Measurements from ENCODE around the gene PAF1. TPM values are rescaled to one million over a fixed set of nuclear protein-coding genes. Genes with fewer than 3 reads are reported as not detected.
"Not testable (repeated sequence)": the region's sequence is repeated elsewhere in the genome, so short reads cannot be mapped to it uniquely, and the experiment has no call there.

PAF1 gene
- total RNA-seq, 2 donors from 2014 or later, result 26.0 to 28.5 TPM

DNA sequence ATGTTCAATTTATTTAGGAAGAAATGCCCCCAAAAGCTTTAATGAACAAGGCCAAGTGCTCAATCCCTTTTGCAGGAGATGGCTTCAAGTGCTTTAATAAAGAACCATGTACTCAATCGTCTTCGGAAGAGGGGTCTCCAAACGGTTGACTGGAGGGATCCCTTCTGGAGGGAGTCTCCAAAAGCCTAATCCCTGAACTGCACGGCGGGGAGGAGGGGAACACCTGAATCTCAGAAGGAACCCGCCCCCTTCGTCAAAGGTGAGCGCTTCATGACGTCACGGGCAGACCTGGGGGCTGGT is 505 bp downstream of the PAF1 start:
- DNase-seq (ENCODE audit: low spot score), result no peak
- intact Hi-C loops (cut with DNase I), result no loop called here

DNA sequence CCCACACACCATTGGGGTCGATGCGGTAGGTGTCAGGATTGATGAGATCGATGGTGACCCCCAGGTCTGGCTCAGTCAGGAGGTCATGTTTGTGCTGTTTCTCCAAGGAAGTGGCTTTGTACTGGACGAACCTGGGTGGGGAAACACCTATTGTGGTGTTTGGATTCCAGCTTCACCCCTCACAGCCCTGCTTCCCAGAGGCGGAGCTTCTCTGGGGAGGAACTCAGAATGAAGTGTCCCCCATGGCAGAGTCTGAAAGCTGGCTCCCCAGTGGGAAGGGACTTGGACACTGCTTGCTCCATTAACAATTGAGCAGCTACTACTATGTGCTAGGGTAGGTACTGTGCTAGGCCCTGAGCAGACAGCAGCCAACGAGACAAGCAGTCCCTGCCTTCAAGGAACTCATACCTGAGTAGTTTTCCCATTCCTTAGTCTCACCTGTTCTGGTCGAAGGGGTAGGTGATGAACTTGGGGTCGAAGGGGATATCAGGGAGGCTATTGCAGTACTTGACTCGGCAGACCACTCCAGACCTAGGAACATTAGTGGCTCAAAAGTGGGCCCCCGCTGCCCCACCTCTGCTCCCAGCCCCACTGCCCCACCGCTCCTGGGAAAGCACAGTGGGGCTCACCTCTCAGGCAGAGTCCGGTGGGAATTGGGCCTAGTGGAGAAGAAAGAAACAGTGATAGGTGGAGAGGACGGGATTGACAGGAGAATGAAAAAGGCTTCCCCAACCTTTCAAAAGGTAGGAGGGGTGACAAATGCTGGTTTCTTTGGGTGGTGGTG is 1.1 kb downstream of the PAF1 start:
- no peak for DNase-seq (ENCODE audit: low spot score)
- intact Hi-C loops (cut with DNase I), result no loop called here

DNA sequence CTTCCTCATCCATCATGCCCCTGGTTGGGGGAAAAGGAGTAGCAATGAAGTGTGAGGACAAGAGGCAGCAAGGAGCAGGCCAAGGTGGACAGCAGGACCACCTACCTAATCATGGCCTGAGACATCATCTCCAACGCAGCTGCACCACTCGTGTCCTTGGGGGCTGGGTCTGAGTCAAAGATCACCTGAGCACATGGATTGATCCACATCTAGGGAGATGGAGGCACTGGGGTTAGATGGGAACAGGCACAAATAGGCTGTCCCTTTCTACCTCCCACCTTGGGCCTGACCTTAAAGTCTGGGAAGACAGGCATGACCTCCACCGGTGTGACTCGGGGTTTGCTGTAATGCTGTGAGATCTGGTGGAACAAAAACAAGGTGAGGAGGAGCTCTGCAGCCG is 2.2 kb downstream of the PAF1 start:
- DNase-seq (ENCODE audit: low spot score), result no peak
- intact Hi-C loops (cut with DNase I), result no loop called here

DNA sequence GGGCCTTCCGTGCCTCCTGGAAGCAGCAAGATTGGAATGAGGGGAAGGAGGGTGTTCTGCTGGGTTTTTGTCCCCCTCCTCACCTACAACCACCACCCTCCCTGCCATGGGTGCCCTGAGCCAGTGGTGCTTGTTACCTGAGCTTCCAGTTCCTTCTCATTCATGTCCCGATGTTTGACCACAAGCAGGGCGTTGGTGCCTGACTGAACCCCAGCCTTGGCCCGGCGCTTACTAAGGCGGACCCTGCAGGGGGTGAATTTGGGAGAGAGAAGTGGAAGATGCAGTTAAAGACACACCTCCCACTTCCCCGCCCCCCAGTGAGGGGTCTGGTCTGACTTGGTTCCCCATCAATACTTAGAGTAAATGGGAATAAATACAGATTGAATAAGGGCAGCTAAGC is 4.3 kb downstream of the PAF1 start:
- no peak for DNase-seq (ENCODE audit: low spot score)
- intact Hi-C loops (cut with DNase I), result loop anchor here in 1 of 2 donors (2.0 kb wide), 1 partner anchor 1002 kb away; no protein-coding TSS in a partner anchor

DNA sequence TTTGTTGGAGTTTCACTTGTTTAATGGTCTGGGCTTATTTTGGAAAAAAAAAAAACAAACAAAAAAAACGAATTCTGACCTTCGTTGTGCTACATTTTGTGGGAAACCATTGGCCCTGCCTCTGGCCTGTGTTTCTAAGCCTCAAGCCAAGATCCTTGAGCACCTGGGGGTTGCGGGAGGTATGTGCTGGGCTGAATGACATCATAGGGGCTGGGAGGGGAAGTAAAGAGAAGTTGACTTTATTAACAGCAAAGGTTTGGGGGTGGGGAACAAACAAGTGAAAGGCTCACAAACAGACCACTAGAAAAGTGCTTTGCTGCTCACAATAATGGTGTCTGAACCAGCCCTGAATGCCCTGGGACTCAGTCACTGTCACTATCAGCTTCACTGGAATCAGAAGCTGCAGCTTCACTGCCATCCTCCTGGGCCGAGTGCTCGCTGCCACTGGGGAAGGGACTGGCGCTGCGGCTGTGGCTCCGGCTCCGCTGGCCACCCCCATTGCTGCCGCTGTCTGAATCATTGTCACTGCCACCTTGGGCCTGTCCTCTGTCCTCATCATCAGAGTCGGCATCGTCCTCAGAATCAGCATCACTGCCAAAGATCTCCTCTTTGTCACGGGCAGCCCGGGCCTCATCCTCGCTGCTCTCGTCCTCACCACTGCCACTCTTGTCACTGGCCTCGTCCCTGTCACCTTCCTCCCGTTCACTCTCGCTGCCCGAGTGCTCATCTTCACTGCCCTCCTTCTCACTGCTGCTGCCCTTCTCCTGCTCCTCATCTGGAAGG is 5.1 kb downstream of the PAF1 start:
- DNase-seq (ENCODE audit: low spot score), result no peak
- intact Hi-C loops (cut with DNase I), result loop anchor here in 1 of 2 donors (2.0 kb wide), 1 partner anchor 1001 kb away; no protein-coding TSS in a partner anchor

DNA sequence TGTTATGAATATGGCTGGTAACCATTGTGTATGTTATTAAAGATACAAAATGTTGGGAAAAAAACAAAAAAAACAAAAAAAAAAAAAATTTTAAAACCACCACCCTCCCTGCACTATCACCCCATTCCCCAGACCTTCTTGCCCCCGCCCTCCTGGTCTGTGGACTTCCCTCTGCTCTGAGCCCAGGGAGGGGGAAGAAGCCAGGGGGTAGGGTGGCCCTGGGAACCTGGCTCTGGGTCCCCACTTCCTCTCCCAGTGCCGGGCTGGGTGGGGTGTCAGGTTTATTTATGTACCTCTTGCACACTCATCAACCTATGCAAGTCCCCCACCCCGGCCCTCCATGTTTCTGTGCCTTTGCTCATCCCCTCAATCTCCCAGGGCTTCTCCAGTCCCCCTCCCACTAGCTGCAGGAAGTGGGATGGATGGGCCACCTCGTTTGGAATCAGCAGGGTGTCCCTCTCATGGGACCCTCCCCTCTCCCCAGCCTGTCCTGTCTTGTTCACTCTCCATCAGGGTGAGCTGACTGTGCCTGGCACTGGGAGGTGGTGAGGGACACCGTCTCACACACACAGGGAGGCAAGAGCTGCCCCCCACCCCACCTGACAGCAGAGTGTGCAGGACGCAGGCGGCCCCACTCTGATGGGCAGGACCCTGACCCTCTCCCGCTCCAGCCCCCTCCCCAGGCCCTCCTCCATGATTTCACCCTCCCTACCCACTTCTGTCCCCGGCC is 5.9 kb downstream of the PAF1 start:
- intact Hi-C loops (cut with DNase I), result no loop called here
- DNase-seq (ENCODE audit: low spot score), result no peak

DNA sequence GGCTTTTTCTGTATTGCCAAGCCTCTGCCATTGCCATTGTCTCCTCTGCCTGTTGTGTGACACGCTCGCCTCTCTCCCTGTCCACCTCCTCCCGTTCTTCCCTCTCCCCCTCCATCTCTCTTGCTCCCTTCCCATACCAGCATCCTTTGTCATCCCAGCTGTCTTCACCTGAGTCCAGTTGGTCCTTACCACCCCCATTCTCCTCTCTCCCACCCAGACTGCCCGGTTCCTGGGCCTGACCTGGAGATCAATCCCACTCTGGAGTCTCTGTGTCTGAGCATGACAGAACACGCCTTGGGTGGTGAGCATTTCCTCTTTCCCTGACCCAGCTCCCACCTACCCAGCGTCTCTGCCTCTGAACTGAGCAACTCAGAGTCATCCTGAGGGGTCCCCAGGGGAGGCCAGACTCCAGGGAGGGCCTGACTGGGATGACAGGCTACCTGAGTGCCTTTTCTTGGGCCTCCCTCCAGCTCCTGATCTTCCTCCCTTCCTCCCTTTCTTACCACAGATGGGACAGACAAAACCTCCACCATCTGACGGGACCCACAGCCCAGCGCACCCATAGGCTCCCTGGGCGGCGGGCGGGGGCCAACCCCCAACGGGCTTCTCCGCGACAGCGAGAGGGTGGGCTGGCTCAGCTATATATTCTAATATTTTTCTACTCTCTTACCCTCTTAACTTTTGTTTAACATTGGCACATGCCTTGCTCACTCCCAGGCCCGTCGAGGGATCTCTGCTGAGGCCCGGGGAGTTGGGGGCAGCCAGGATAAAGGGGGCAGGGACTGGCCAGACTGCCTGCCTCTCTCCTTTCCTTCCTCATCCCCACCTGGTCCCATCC is 7.7 kb downstream of the PAF1 start:
- intact Hi-C loops (cut with DNase I), result no loop called here
- no peak for DNase-seq (ENCODE audit: low spot score)

DNA sequence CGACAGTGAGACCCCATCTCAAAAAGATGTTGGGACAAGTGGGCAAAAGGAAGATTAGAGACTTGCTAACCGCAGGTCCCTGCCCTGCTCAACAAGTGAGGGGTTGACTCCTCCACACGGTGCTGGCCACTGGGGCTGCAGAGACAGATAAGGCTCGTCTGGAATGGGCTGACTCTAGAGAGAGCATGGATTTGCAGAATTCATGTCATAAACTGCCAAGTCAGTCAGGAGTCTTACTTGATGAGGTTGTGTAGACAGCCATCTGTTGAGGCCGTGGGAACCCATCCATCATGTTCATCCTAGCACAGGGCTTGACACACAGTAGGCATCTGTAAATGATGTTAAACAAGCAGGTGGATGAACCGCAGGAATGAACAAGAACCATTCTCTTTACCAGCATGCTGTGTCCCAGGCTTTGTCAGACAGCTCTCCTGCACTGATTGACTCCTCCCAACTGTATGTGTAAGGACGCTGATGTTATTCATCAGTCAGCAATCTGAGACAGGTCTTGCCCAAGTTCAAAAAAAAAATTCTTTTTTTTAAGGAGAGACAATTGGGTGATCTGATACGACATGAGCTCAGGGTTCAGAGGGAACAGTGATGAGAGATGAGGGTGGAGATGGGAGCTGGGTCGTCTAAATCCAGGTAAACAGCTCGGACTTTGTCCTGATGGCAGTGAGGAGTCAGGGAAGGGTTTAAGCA is 8.8 kb downstream of the PAF1 start:
- intact Hi-C loops (cut with DNase I), result no loop called here
- no peak for DNase-seq (ENCODE audit: low spot score)

DNA sequence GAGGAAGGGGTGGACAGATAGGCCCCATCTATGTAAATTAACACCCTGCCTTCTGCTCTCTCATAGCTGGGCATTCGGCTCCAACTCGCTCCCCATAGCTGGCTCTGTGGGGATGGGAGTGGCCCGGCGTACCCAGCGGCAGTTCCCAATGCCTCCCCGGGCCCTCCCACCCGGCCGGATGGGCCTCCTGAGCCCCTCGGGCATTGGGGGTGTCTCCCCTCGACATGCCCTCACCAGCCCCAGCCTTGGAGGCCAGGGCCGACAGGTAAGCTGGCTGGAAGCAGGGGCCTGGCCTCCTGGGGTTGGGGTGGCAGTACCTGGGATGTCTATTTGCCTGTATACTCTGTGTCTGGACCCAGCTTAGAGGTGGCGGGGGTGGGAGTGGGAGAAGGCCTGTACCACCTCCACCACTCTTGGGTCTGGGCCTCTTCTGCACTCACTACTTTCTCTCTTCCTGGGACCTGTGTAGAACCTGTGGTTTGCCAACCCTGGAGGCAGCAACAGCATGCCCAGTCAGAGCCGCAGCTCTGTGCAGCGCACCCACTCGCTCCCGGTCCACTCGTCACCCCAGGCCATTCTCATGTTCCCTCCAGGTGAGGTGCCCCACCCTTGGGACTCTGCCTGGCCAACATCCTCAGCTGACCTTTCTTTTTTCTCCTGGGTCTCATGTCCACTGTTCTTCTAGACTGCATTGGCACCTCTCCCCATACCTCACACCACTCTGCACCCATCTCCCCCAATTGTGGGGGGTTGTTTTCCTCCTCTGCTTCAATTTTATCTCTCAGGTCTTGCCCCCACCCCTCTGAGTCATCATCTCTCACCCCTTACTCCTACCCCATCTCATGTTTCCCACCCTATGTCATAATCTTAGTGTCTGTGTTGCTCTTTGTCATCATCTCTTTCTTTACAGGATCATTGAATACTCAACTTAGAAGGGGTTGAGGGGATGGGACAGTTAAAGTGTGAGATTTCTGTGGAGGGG is 10.1 kb downstream of the PAF1 start:
- intact Hi-C loops (cut with DNase I), result no loop called here
- DNase-seq (ENCODE audit: low spot score), result no peak

DNA sequence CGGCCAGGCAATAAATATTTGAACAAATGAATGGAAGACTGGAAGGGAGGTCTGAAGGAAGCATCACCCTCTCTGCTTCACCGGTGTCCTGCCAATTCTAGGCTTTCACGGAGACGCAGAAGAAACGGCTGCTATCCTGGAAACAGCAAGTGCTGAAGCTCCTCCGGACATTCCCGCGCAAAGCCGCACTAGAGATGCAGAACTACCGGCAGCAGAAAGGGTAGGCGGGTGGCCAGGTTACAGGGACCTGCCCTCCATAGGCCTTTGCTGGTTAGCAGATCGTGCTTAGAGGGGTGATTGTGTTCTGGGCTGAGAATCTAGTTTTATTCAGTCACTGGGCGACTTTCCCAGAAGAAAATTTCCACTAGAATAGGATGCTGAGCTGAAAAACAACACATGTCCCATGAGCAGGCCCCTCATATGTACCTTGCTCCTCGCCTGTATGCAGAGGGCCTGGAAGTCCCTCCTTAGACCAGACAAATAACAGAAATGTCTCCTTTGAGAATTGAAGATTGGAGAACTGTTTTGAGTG is 11.0 kb downstream of the PAF1 start:
- DNase-seq (ENCODE audit: low spot score), result no peak
- intact Hi-C loops (cut with DNase I), result no loop called here

DNA sequence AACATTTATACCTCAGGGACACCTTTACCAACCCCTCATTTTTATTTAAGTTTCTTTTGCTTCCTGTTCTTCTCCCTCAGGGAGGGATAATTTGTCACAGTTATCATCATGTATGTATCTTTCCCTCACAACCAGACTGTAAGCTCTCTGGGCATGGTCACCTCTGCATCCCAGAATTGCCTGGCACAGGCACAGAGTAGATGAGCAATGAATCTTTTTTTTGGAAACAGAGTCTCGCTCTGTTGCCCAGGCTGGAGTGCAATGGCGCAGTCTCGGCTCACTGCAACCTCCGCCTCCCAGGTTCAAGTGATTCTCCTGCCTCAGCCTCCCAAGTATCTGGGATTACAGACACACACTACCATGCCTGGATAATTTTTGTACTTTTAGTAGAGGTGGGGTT is 11.5 kb downstream of the PAF1 start:
- intact Hi-C loops (cut with DNase I), result not testable (repeated sequence)

DNA sequence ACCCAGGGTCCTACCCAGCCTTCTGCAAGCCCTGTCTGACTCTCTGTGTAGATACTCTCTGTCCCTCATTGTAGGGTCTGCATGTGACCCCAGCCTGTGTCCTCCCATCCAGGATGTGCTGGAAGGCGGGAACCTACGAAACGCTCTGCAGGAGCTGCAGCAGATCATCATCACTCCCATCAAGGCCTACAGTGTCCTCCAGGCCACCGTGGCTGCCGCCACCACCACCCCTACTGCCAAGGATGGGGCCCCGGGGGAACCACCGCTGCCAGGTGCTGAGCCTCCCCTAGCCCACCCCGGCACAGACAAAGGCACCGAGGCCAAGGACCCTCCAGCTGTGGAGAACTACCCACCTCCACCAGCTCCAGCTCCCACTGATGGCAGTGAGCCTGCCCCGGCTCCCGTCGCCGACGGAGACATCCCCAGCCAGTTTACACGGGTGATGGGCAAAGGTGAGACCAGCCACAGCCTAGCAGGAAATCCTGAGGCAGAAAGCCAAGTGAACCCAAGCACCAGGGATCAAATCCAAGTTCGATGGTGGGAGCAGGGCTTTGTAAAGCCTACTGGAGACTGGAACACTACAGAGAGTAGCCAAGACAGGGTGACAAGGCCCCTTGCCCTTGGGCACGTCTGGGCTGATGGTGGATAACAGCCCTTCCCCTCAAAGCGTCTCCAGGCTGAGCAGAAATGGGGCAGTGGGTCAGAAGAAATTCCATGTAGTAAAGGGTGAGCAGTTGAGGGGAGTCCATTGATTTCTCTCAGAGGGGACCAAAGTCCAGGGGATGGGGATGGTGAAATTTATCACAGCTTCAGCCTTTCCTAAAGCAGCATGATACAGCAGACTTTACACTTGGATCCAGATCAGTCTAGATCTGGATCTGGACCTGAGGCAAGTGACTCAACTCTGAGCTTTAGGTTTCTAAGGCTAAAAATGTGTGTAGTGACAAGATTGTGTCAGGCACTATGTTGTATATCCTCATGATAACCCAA is 13.2 kb downstream of the PAF1 start:
- intact Hi-C loops (cut with DNase I), result no loop called here
- DNase-seq (ENCODE audit: low spot score), result no peak

More for the DNA sequence above, 11.5 kb downstream of the PAF1 start:
- not testable (repeated sequence) for DNase-seq (ENCODE audit: low spot score)

DNA sequence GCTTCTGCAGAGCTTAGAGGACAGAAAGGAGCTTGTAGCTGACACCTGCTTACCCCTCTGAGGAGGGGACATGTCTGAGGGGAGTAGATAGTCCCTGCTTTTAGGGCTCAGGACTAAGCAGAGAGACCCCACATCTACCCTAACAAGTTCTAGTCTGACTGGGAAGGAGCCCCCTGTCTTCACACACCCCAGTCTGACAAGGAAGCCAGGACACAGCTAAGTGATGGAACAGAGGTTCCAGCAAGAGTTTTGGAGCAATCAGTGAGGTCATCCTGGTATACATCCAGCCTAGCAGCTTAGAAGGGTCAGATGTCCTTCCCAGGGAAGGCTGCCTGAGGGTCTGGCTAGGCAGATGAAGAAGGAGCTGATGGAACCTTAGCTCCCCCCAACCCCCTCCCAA is 15.0 kb downstream of the PAF1 start:
- DNase-seq (ENCODE audit: low spot score), result no peak

DNA sequence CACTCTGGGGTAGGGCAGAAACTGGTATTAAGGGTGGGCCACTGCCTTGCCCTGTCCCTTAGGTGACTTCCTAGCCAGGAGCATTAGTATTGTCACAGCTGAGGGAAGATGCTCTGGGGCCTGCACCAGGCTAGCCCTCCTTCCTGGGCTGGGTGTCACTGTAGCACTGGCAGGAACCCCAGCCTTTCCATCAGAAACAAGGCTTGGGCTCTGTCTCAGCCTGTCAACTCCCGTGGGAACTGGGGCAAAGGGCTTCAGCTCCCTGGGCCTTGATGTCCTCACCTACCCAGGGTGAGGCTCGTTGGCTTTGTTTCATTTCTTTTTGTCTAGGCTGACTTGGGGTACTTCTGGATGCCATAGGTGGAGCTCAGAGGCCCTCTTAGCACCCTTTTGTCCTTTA is 18.0 kb downstream of the PAF1 start:
- no peak for DNase-seq (ENCODE audit: low spot score)
- intact Hi-C loops (cut with DNase I), result no loop called here

More for the DNA sequence above, 15.0 kb downstream of the PAF1 start:
- intact Hi-C loops (cut with DNase I), result no loop called here

DNA sequence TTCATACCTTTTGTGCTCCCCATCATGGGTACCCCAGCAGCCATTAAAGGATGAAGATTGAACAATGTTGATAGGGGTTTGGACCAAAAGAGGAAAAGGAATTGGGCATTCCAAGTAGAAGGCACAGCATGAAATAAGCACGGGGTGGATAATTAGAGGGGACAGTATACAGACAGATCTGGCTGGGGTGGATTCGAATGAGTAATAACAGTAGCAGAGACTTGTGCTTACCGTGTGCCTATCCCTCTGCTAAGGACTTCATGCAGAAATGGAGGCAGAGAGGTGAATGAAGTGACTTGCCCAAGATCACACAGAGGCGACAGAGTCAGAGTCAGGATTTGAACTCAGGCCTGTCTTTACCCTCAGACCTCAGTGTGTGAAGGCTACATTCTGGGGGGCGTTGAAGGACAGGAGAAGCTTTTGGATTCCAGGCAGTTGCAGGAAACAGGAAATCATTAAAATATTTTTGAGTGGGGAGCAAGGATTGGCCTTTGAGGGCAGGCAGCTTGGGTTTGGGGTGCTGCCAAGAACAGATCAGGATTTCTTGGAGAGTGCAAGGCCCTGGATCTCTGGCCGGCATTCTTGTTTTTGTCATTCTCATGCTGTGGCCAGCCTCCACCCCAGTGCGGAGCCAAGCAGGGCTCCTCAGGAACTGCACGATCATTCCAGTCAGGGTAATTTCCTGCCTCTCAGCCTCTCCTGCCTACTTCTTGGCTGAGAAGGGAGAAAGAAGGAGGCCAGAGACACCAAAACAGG is 18.7 kb downstream of the PAF1 start:
- intact Hi-C loops (cut with DNase I), result no loop called here
- DNase-seq (ENCODE audit: low spot score), result peak; percentile 95
